ENCODE results near the gene DNAJC4.
A peak's percentile ranks its signal among the peaks of the same experiment; 100 is the strongest.

DNA sequence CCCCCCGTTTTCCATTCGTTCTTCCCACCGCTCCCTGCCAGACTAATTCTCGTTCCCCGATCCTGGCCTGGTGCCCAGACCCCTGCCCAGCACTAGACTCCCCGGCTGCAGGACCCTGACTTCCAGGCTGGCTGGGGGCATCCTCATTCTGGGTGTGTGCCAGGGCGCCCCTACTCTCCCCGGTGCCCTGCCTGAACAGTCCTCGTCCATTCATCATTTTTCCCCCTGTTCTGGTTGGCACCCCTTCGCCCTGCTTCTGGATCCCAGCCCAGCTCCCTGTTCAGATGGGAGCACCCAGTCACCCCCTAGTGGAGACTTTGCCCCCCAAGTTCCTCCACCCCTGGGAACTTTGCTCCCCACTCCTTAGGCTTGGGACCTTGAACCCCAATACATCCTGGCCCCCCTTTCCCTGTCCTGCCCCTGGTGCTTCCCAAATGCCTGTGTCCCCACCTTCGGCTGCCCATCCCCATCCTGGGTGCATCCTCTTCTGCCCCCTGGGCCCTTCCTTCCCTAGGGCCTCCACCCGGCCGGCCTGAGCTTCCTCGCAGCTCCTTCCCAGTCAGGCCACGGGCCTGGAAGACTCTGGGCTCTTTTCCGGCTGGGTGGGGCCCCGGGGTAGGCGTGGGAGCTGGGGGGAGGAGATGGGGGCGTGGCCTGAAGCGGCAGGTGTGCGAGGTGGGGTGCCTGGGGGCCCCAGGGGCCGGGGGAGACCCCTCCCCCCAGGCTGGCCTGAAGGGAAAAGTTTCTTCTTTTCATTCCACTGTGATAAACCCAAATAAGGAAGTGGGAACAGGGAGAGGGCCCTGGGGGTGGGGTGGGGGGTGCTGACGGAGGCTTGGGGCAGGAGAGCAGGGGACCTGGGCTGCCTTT lies 21.9 kb downstream of the DNAJC4 start:
- TF ChIP-seq, protein P1, sequence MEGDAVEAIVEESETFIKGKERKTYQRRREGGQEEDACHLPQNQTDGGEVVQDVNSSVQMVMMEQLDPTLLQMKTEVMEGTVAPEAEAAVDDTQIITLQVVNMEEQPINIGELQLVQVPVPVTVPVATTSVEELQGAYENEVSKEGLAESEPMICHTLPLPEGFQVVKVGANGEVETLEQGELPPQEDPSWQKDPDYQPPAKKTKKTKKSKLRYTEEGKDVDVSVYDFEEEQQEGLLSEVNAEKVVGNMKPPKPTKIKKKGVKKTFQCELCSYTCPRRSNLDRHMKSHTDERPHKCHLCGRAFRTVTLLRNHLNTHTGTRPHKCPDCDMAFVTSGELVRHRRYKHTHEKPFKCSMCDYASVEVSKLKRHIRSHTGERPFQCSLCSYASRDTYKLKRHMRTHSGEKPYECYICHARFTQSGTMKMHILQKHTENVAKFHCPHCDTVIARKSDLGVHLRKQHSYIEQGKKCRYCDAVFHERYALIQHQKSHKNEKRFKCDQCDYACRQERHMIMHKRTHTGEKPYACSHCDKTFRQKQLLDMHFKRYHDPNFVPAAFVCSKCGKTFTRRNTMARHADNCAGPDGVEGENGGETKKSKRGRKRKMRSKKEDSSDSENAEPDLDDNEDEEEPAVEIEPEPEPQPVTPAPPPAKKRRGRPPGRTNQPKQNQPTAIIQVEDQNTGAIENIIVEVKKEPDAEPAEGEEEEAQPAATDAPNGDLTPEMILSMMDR (conservative IDR thresholded peaks at IDR 0.05 in 1 of 2, IDR thresholded peaks at IDR 0.05 in 1 of 2; ENCODE audit: extremely low read depth in 1 of 2, insufficient read depth in 1 of 2, low read depth in 1 of 2, low read length in 2 of 2) = peak; percentile 40 to 59
- TF ChIP-seq EZH2 (IDR thresholded peaks at IDR 0.05; ENCODE audit: borderline replicate concordance, low read length) = no peak

Data from mammary epithelial cell (primary cell).